GM12892 (cell line): ENCODE measurements around the gene INVS.

Source experiments
- POLR2A ChIP-seq: IDR thresholded peaks from 2 replicates; pipeline ENCODE4 v1.6.1; 2011; ENCODE audit warnings: low read depth, low read length, control low read depth
- POLR2AphosphoS5 ChIP-seq: IDR thresholded peaks from 2 replicates; pipeline ENCODE4 v1.6.1; 2011; ENCODE audit warnings: low read depth, low read length, control low read depth
- TAF1 ChIP-seq: IDR thresholded peaks from 2 replicates; pipeline ENCODE4 v1.6.1; 2011; ENCODE audit warnings: low read depth, mild to moderate bottlenecking, control low read depth, low read length, borderline replicate concordance

GRCh38 chr9:100064872-100065581, 34.0 kb upstream of the INVS start:
- TF ChIP-seq POLR2A (no peak), POLR2AphosphoS5 (no peak), TAF1 (no peak)
